ENCODE results near the gene NECAB2.

- TF ChIP-seq CTCF (conservative IDR thresholded peaks at IDR 0.05 in 1 of 2, IDR thresholded peaks at IDR 0.05 in 1 of 2; ENCODE audit: low read depth in 1 of 2, low read length in 2 of 2) (no peak), EZH2 (IDR thresholded peaks at IDR 0.05; ENCODE audit: low read length, missing control alignments) (no peak)
These were observed 39.5 kb upstream of the NECAB2 start for GRCh38 chr16:83928341-83929055.

Measured in fibroblast of lung (primary cell).